ENCODE data around the gene CLEC4F.

Gene CLEC4F

DNA sequence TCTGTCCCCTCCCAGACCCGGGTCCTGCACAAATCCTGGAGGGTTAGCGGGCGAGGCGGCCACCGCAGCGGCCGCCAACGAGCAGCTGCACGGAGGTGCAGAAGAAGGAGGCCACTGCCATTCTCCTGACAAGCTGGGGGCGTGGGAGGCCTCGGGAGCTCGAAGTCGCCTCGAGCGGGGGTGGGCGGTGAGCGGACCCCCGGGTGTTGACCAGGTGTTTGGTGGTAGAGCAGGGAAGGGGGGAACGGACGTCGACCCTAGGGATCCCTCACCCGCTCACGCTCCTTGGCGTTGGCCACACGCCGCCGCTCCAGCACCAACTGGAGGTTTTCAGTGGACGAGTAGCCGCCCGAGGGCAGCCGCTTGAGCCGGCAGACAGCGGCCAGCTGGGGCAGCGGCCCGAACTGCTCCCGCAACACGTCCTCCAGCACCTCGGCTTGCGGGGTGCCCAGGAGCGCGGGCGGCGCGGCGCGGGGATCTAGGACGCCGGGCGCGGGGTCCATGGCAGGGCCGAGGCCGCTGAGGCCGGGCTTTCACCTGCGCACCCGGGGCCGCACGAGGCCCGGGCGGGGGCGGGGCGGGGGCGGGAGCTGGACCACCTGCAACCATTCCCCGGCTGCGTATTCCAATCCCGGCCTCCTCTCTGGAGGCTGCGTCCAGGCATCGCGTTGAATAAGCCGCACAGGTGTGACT lies 30.1 kb downstream of the CLEC4F start, which contains the start of gene FIGLA:
Gene FIGLA, minus strand, starts transcription at position 508 of the 693 bp plus-strand sequence. Its CDS starts 5 bp downstream, at position 503.
- peak within 1 kb of the TSS in 2 of 7 experiments; percentile 8 for H3K4me3 ChIP-seq
- no peak within 1 kb of the TSS for H3K27ac ChIP-seq

DNA sequence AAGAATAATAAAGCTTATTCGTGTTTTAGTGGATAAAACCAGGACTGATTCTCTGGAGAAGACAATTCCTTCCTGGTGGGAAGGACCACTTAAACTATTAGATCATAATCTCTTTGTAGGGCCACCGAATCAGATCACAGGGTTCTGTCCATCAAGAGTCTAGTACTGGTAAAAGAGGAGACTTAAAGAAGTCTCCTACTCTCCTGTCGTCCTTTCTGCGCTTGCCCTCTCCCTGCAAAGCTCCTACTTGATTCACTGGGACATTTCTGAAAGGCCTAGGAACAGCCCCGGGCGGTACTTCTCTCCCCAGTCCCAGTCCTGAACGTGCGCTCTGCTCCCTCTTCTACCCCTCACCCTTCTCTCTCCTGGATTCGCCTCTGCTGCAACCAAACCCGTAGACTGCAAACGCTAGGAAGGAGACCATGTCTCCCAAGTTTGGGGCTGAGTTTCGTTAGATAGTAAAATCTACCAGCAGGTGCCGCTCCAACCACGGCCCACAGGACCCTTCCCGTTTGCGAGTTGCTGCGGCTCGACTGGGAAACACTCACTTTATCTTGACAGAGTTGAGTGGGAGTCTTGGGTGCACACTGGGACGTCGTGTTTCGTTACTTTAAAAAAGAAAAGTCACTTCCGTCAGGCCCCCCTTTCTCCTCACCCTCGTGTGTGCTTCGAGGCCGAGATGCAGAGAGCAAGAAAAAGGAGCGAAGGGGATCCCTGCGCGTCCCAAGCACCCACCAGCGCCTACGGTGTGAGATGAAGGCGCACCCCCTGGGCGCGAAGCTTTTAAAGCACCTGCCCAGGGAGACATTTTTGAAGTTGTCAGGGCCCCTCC lies 30.9 kb downstream of the CLEC4F start:
- H3K27ac ChIP-seq, result no peak overlapping the region
- H3K4me3 ChIP-seq, result peak overlapping the region in 2 of 7 experiments; percentile 8

DNA sequence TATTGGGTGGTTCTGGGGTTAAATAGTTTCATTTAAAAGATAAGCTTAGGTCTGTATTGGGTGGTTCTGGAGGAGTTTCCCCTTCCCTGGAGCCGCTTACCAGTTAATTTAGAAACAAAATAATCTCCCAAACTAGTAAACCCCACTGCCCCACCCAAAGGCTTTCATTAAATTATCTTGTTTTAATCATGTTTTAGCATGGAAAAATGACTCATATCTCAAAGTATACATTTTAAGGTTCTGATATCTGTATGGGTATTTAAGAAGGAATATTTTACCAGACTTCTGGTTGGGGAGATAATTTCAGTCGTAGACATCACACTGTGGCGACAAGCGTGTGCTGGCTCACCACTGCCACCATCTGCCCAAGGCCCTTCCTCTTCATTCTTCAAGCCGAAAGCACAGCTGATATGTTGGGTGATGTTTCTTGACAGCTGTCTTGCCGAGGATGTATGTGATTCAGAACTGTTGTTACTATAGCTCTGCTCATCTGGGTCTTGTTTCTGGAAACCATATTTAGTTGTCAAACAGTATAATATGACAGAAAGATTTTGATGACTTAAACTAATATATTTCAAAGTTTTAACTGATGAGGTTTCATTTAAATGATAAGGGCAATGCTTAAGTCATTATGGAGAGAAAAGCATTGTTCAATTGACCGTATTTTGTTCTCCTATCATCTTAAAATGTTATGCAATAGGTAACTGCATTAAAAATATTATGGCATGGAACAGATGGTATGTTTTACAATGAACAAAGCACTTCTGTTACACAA lies 35.1 kb downstream of the CLEC4F start:
- Histone ChIP-seq H3K4me3 (no peak overlapping the region), H3K27ac (peak overlapping the region in 1 of 21 experiments; percentile 44)

DNA sequence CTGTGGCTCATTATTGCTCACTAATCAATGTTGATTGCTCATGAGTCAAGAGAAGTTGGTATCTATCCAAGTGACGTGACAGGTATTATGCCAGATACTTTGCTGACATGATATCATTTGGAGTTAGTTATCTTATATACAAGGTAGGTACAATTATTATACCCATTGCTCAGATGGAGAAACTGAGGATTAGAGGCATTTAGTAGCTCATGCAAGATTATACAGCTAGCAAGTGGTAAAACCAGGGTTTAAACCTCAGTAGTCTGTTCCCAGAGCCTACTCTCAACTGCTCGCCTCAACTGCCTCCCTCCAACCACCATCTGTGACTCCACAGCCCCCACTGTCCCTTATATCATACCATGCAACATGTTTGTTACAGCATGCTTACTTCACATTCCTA lies 36.1 kb downstream of the CLEC4F start:
- no peak overlapping the region for H3K27ac ChIP-seq
- H3K4me3 ChIP-seq, result no peak overlapping the region

DNA sequence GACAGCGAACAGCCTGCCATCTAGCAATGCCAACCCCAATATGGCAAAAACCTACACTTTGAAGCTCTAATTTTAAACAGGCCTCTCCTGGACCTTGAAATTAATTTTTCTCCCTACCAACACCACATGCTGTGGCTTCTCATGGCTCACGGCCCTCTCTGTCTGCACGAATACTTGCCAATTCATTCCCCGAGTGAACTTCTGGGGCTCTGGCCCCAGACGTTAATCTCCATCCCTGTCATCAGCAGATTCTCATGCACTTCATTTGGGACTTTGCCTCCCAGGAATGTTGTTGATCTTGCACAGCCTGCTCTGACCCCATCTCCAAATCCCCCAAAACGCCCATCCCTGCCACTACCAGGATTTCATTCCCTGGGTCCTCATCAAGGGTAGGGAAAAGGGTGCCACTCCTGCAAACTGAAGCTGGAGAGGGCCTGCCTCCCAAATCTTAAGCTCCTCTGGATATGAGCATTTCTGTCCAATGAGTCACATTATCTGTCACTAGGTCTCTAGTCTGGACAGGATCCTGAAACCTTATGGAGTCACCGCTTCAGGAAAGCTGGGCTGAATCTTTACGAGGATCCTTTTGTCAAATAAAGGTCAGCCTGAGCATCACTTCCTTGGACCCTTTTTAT lies 40.4 kb downstream of the CLEC4F start:
- Histone ChIP-seq H3K4me3 (no peak overlapping the region), H3K27ac (no peak overlapping the region)

DNA sequence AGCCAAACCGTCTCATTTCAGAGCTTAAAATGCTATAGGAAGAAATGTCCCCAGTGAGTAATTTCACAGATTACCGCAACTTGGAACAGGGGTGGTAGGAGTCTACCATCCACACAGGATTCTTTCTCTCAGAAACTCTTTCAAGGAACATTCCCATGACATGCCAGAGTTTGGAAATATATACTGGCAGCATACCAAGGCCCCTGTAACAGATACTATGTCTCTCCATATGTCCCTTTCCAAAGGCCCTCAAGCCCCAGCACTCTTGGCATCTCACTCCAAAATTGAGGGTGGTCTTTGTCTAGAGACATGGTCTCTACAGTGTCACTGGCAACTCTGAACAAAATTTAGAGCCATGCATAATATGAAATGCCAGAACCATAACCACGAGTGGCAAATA lies 40.9 kb downstream of the CLEC4F start:
- H3K4me3 ChIP-seq, result no peak overlapping the region
- no peak overlapping the region for H3K27ac ChIP-seq

DNA sequence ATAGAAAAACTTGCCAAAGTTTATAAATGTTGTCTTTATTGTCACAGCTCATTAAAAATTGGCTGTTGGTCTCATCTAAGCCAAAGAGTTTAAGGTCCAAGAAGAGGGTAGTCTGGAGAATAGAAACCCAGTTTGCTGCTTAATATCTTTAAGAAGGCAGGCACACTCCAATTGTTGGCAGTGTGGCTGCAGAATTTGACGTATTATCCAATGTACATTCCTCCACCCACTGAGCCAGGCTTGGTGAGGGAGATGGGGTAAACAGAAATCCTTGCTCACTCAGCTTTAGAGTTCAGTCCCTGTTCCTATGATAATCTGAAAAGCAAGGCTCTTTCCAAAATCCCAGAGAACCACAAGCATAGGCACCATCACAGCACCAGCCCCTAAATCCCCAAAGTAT lies 41.7 kb downstream of the CLEC4F start:
- H3K27ac ChIP-seq, result no peak overlapping the region
- no peak overlapping the region for H3K4me3 ChIP-seq

DNA sequence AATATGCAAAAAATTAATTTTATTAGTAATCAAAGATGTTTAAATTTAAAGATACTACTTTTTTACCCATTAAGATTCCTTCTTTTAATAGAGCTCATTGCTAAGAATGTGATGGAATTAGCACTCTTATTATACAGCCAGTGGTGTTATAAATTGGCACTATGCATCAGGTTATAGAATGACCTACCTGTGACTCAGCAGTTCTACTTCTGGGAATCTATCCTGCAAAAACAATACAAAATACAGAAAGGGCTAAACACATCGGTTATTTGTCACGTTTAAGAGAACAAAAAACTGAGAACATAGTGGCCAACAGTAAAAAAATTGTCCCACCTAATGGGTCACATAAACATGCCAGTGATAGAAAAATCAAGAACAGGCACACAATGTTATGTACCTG lies 42.9 kb downstream of the CLEC4F start:
- Histone ChIP-seq H3K27ac (no peak overlapping the region), H3K4me3 (no peak overlapping the region)

DNA sequence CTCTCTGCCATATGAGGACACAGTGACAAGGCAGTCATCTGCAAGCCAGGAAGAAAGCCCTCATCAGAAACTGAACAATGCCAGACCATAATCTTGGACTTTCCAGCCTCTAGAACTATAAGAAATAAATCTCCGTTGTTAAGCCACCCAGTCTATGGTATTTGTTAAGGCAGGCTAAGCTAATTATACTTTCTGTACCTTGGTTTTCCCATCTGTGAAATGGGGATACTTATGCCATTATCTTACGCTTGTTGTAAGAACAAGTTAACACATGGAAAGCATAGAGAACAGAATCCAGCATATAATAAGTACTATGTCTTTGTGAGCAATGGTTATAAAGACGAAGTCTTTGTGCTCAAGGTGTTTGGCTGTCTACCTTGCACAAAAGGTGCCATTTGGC lies 44.1 kb downstream of the CLEC4F start:
- no peak overlapping the region for H3K27ac ChIP-seq

DNA sequence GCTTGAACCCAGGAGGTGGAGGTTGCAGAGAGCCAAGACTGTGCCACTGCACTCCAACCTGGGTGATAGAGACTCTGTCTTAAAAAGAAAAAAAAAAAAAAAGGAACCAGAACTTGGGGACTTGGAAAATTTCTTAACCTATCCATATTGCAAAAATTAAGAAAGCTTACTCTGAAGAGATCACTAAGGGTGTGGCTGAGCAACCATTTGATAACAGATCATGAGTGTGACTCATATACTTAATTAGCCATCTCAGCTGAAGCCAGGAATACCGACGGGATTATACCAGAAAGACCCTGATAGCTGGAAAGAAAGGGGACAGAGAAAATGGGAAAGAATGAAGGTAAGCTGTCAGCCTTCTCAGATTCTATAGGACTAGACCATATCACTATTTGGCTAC lies 45.3 kb downstream of the CLEC4F start:
- no peak overlapping the region for H3K27ac ChIP-seq
- no peak overlapping the region for H3K4me3 ChIP-seq

More for the DNA sequence above, 44.1 kb downstream of the CLEC4F start:
- no peak overlapping the region for H3K4me3 ChIP-seq

DNA sequence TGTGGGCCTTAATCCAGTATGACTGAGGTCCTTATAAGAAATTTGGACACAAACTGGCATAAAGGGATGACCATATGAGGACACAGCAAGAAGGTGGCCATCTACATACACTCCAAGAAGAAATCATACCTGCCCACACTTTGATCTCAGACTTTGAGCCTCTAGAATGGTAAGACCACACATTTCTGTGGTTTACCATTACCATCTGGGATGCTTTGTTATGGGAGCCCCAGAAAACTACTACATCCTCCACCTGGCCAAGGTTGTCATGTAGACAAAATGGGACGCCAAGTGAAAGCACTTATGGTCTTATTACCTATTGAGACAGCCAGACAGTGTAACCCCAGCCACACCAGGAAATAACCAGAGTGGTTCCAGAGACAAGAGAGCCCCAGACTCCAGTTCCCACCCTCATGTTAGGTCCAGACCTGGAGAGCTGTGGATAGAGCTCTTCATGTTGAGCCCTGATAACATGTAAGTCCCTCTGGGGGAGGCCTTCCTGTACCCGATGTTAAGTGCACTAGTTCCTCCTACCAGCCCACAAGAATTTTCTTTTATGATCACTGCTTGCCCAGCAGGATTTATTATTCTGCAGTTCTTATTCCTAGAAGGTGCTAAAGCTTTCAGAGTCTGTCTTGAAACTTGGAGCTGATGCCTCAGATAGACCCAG lies 47.8 kb downstream of the CLEC4F start:
- H3K27ac ChIP-seq, result no peak overlapping the region

DNA sequence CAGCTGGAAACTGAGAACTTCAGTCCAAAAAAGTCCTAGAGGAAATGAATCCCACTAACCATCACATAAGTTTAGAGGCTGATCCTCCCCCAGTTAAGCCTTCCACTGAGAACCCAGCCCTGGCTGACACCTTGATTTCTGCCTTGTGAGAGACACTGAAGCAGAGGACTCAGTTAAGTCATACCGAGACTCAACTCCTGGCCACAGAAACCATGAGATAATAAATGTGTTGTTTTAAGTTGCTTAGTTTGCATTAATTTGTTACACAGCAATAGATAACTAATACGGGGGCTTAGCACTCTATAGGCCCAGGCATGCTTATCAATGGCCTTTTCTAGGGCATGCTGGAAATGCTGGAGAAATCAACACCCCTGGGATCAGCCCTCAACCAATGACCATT lies 49.0 kb downstream of the CLEC4F start:
- Histone ChIP-seq H3K4me3 (no peak overlapping the region), H3K27ac (no peak overlapping the region)

More for the DNA sequence above, 47.8 kb downstream of the CLEC4F start:
- no peak overlapping the region for H3K4me3 ChIP-seq

DNA sequence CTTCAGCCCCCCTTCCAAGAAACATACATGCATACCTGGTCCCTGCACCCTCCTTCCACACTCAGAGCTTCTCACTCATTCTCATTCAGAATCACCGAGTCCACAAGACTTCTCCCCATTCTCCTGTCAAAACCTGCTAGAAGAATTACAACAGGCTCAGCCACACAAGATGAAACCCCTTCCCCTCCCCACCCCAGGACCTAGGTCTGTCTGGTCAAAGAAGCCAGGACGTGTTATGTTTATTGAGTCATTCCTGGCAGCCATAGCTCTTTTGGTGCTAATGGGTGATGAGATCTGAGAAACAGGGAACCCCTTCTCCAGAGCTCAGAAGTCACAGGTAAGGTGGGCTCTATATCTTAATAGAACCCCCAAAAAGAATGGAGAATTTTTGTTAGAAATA lies 50.9 kb downstream of the CLEC4F start:
- Histone ChIP-seq H3K27ac (no peak overlapping the region), H3K4me3 (no peak overlapping the region)

DNA sequence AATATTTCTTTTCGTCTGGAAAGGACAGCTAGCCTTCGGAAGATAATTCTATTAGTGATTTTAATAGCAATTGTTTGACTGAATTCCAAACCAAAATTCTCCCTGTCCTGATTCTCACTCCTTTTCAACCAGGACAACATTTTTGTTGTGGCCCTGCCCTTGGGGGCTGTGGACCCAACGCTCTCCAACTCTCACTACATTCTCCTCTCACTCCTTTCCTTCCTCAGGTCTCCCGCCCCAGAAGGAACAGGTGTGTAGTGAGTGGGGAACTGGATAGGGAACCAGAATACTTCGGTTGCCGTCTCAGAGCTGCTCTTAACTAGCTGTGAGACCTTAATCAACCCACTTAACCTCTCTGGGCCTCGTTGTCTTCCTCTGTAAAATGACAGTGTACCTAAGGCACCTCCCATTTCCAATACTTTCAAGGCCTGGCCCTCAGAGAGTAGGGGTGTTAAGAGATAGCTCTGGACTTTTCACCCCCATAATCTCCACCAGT lies 51.8 kb downstream of the CLEC4F start:
- H3K27ac ChIP-seq, result no peak overlapping the region
- H3K4me3 ChIP-seq, result no peak overlapping the region

DNA sequence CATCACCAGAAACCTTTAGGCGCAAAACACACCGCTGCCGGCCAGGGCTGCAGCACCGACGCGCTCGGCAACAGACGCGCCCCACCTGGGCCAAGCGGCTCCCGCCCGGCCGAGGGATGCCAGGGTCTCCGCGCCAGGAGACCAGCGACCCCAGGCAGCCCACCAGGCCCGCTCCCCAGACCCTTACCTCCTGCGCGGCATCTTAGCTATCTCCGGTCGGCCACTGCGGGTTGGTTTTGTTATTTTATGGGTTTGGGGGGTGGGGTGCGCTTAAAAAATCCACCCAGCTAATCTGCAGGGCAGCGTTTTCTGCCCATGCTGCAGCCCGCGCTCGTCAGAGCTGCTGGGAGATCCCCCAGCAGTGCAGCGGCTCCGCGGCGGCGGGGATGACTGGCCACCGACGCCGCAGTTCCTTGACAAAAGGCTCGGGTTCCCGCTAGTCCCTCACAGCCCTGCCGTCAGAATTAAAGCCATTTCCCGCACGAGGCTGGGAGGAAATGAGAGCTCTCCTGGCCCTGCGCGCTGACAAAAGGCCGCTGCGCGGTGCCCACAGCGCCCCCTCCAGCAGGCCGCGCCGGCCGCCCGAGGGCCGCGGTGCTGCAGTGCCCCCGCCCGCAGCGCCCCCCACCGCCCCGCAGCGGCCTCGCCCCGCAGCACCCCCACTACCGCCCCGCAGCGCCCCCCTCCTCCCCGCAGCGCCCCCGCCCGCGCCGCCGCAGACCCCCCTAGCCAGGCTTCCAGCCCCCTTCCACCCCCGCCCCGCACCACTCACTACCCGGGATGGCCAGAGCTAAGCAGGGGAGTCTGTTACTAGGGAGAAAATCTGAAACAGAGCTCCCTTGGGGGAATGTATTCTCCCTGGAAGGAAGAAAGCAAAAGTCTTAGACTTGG lies 52.5 kb downstream of the CLEC4F start, which contains the start of gene ADD2:
Gene ADD2, minus strand, starts transcription at position 502 of the 891 bp plus-strand sequence. CDS start 61,792 bp downstream, outside the sequence.
- peak within 1 kb of the TSS; percentile 3 to 47 (median 22) for H3K4me3 ChIP-seq
- H3K27ac ChIP-seq, result peak within 1 kb of the TSS in 1 of 21 experiments; percentile 20

DNA sequence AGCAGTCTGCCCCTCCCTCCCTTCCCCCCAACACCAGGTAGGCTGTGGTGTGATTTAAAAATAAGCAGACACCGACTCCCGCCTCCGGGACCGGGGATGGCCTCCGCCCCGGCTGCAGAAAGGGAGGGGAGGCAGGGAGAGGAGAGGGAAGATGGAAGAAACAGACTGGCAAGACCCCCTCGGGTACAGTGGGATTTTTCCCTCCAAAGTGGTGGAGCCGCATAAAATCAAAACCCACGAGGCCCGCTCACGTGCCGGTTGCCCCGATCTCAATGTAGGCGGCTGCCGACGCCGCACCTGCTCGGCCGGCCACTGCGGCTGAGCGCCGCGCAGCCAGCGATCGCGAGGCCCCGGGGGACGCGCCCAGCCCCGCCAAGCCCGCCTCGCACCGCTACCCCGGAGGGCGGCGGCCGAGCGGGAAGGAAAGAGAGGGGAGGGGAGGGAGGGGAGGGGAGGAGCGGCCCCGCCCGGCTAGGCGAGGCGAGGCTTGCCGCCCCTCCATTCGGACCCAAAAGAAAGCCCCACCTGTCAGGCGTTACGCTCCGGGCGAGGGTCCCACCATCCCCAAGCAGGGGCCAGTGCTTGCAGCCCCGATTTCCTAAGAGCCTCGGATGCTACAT lies 53.2 kb downstream of the CLEC4F start:
- H3K4me3 ChIP-seq, result peak overlapping the region; percentile 3 to 47 (median 22)
- peak overlapping the region in 1 of 21 experiments; percentile 20 for H3K27ac ChIP-seq

DNA sequence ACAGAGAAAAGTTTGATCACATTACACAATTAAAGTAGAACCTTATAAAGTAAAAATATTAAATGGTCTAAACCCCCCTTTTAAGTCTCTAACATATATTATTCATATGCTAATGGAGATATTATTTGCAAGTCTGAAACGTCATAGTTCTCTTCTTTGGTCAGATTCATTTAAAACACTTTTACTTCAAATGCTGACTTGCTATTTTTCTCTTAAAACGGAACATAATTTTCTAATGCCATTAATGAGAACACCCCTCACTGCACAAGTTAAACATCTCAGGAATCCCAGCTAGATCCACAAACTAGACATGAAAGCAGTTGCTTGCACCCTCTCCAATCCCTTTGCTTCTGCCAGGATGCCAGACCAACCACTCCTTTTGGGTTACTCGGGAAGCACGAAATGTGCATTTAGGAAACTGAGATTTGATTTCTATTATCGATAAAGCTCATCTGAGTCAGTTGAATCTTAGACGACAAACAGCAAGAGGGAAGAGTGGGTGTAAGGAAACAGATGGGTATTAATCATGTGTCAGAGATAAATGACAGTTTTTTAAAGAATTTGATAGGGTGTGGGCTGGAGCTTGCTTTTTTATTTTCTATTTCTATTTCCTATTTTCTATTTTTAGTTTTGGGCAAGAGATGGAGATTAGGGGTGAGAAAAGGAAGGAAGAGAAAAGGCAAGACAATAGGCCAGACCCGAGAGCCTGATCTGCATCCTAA lies 53.9 kb downstream of the CLEC4F start:
- Histone ChIP-seq H3K27ac (no peak overlapping the region), H3K4me3 (peak overlapping the region in 3 of 7 experiments; percentile 24 to 47 (median 31))

Measured in skin epidermis (tissue), 12 donors.